HUES48 (cell line): ENCODE results near the gene ZNF438.

ENCODE experiments used
- H3K27ac ChIP-seq: one replicate; pipeline ENCODE4 v1.7.0; 2013; ENCODE audit warnings: low read depth, low read length, inconsistent platforms
- H3K27me3 ChIP-seq: 2 replicates; pipeline ENCODE4 v1.6.1; 2013; ENCODE audit warnings: mild to moderate bottlenecking, low read length; ENCODE audit not compliant: control insufficient read depth, insufficient read depth
- H3K36me3 ChIP-seq: 2 replicates; pipeline ENCODE4 v1.6.1; 2013; ENCODE audit warnings: low read length; ENCODE audit not compliant: control insufficient read depth, insufficient read depth
- H3K4me1 ChIP-seq: 2 replicates; pipeline ENCODE4 v1.6.1; 2013; ENCODE audit warnings: mild to moderate bottlenecking, low read length; ENCODE audit not compliant: control insufficient read depth, insufficient read depth
- H3K4me3 ChIP-seq: 2 replicates; pipeline ENCODE4 v1.5.1; 2013; ENCODE audit warnings: mild to moderate bottlenecking, low read depth, low read length
- H3K9ac ChIP-seq: 2 replicates; pipeline ENCODE4 v1.6.1; 2013; ENCODE audit warnings: mild to moderate bottlenecking, low read depth, low read length, moderate library complexity
- H3K9me3 ChIP-seq: 2 replicates; pipeline ENCODE4 v1.6.1; 2013; ENCODE audit warnings: low read length; ENCODE audit not compliant: control insufficient read depth, insufficient read depth

The ZNF438 gene

GRCh38 chr10:30847642-30848041, 184.0 kb downstream of the ZNF438 start:
- no peak overlapping the region for H3K27ac ChIP-seq
- H3K9ac ChIP-seq: no peak overlapping the region
- H3K36me3 ChIP-seq: no peaks in the 10 kb centered on the region
- no peak overlapping the region for H3K4me3 ChIP-seq
- H3K27me3 ChIP-seq: no peaks in the 10 kb centered on the region
- H3K9me3 ChIP-seq: no peaks in the 10 kb centered on the region
- H3K4me1 ChIP-seq: no peaks in the 10 kb centered on the region

GRCh38 chr10:30847199-30847598, 184.5 kb downstream of the ZNF438 start:
- Histone ChIP-seq H3K4me3 (no peak overlapping the region), H3K9ac (no peak overlapping the region), H3K9me3 (no peaks in the 10 kb centered on the region), H3K36me3 (no peaks in the 10 kb centered on the region), H3K27me3 (no peaks in the 10 kb centered on the region), H3K27ac (no peak overlapping the region), H3K4me1 (no peaks in the 10 kb centered on the region)

GRCh38 chr10:30846710-30847109, 185.0 kb downstream of the ZNF438 start:
- H3K27me3 ChIP-seq: no peaks in the 10 kb centered on the region
- H3K9ac ChIP-seq: no peak overlapping the region
- no peak overlapping the region for H3K27ac ChIP-seq
- no peaks in the 10 kb centered on the region for H3K9me3 ChIP-seq
- no peak overlapping the region for H3K4me3 ChIP-seq
- H3K4me1 ChIP-seq: no peaks in the 10 kb centered on the region
- H3K36me3 ChIP-seq: no peaks in the 10 kb centered on the region

- no peak overlapping the region for H3K9ac ChIP-seq
Measured at GRCh38 chr10:30842894-30843293, 188.8 kb downstream of the ZNF438 start.

GRCh38 chr10:30842185-30842584, 189.5 kb downstream of the ZNF438 start:
- no peaks in the 10 kb centered on the region for H3K36me3 ChIP-seq
- no peak overlapping the region for H3K4me3 ChIP-seq
- no peaks in the 10 kb centered on the region for H3K27me3 ChIP-seq
- no peaks in the 10 kb centered on the region for H3K4me1 ChIP-seq
- H3K9ac ChIP-seq: no peak overlapping the region
- no peaks in the 10 kb centered on the region for H3K9me3 ChIP-seq
- no peak overlapping the region for H3K27ac ChIP-seq

More at GRCh38 chr10:30842894-30843293, 188.8 kb downstream of the ZNF438 start:
- Histone ChIP-seq H3K9me3 (no peaks in the 10 kb centered on the region), H3K27me3 (no peaks in the 10 kb centered on the region), H3K27ac (no peak overlapping the region), H3K36me3 (no peaks in the 10 kb centered on the region), H3K4me1 (no peaks in the 10 kb centered on the region), H3K4me3 (no peak overlapping the region)

GRCh38 chr10:30840395-30841050, 191.1 kb downstream of the ZNF438 start:
- Histone ChIP-seq H3K9me3 (no peaks in the 10 kb centered on the region), H3K27ac (no peak overlapping the region), H3K9ac (no peak overlapping the region), H3K27me3 (no peaks in the 10 kb centered on the region), H3K36me3 (no peaks in the 10 kb centered on the region), H3K4me1 (peaks cover 2% of the 10 kb centered on the region), H3K4me3 (no peak overlapping the region)

- Histone ChIP-seq H3K27me3 (no peaks in the 10 kb centered on the region), H3K9me3 (no peaks in the 10 kb centered on the region), H3K36me3 (no peaks in the 10 kb centered on the region), H3K9ac (no peak overlapping the region), H3K4me1 (peaks cover 8% of the 10 kb centered on the region), H3K27ac (no peak overlapping the region), H3K4me3 (no peak overlapping the region)
Measured at GRCh38 chr10:30839652-30840051, 192.0 kb downstream of the ZNF438 start.

GRCh38 chr10:30836406-30836805, 195.3 kb downstream of the ZNF438 start:
- no peaks in the 10 kb centered on the region for H3K9me3 ChIP-seq

GRCh38 chr10:30835146-30835545, 196.5 kb downstream of the ZNF438 start:
- Histone ChIP-seq H3K27me3 (0 out of 2 replicates have a peak, but pooled peaks cover 3% of the 10 kb centered on the region), H3K9me3 (no peaks in the 10 kb centered on the region), H3K36me3 (no peaks in the 10 kb centered on the region), H3K27ac (no peak overlapping the region), H3K4me1 (peaks cover 8% of the 10 kb centered on the region), H3K4me3 (no peak overlapping the region), H3K9ac (no peak overlapping the region)

More at GRCh38 chr10:30836406-30836805, 195.3 kb downstream of the ZNF438 start:
- Histone ChIP-seq H3K4me1 (peaks cover 8% of the 10 kb centered on the region), H3K9ac (no peak overlapping the region), H3K27me3 (no peaks in the 10 kb centered on the region), H3K36me3 (no peaks in the 10 kb centered on the region), H3K4me3 (no peak overlapping the region), H3K27ac (no peak overlapping the region)

GRCh38 chr10:30834651-30835050, 197.0 kb downstream of the ZNF438 start:
- no peak overlapping the region for H3K27ac ChIP-seq
- H3K36me3 ChIP-seq: no peaks in the 10 kb centered on the region
- no peak overlapping the region for H3K4me3 ChIP-seq
- H3K27me3 ChIP-seq: 0 out of 2 replicates have a peak, but pooled peaks cover 3% of the 10 kb centered on the region
- no peak overlapping the region for H3K9ac ChIP-seq
- H3K4me1 ChIP-seq: peaks cover 8% of the 10 kb centered on the region
- H3K9me3 ChIP-seq: no peaks in the 10 kb centered on the region

GRCh38 chr10:30834153-30834552, 197.5 kb downstream of the ZNF438 start:
- H3K36me3 ChIP-seq: no peaks in the 10 kb centered on the region
- no peak overlapping the region for H3K27ac ChIP-seq
- H3K9ac ChIP-seq: no peak overlapping the region
- H3K9me3 ChIP-seq: no peaks in the 10 kb centered on the region
- H3K4me1 ChIP-seq: peaks cover 8% of the 10 kb centered on the region
- no peak overlapping the region for H3K4me3 ChIP-seq
- 0 out of 2 replicates have a peak, but pooled peaks cover 3% of the 10 kb centered on the region for H3K27me3 ChIP-seq
